ENCODE measurements around the gene SPATA31C2. TPM values are rescaled to one million over a fixed set of nuclear protein-coding genes. Genes with fewer than 3 reads are reported as not detected.

The SPATA31C2 gene
- total and polyA plus RNA-seq, 2 of the 13 experiments (the other 11 are each of a cell fraction or from before 2014, with no cell fraction given) = not detected

GRCh38 chr9:88180081-88180765 lies 41.9 kb upstream of the SPATA31C2 start (continued):
- TF ChIP-seq REST (IDR thresholded peaks at IDR 0.05; ENCODE audit: borderline replicate concordance in 1 of 2, low read depth in 1 of 2, low read length in 2 of 2) (no peak), ZNF597 (CRISPR knock-in tag; IDR thresholded peaks at IDR 0.05) (no peak), SRY (CRISPR knock-in tag; IDR thresholded peaks at IDR 0.05) (no peak), HIC2 (CRISPR knock-in tag; IDR thresholded peaks at IDR 0.05; ENCODE audit: low read depth) (no peak), KDM6A (CRISPR knock-in tag; IDR thresholded peaks at IDR 0.05; ENCODE audit: low read depth) (no peak), ZKSCAN1 (IDR thresholded peaks at IDR 0.05; ENCODE audit: low read length) (no peak), GABPB1 (CRISPR knock-in tag; IDR thresholded peaks at IDR 0.05) (no peak), ZNF512B (CRISPR knock-in tag; IDR thresholded peaks at IDR 0.05; ENCODE audit: borderline replicate concordance) (no peak)

All from HepG2 (cell line).